Stimulated activated naive CD8-positive, alpha-beta T cell treated with anti-CD3 and anti-CD28 coated beads, Interleukin-15, Interleukin-2, amounts not matched to agents 100 ng/mL and 50 ng/mL, for 24 hours (primary cell): ENCODE results near the gene RNF25.

ENCODE experiments used
- H3K27ac Mint-ChIP-seq: one replicate; pipeline ENCODE4 v1.8.0; 2021; ENCODE audit warnings: mild to moderate bottlenecking, mixed read lengths
- H3K27me3 Mint-ChIP-seq: one replicate; pipeline ENCODE4 v1.8.0; 2021; ENCODE audit warnings: mixed read lengths
- H3K36me3 Mint-ChIP-seq: one replicate; pipeline ENCODE4 v1.8.0; 2021; ENCODE audit warnings: low read depth, mixed read lengths
- H3K4me1 Mint-ChIP-seq: one replicate; pipeline ENCODE4 v1.8.0; 2021; ENCODE audit warnings: low read depth, mixed read lengths
- H3K4me3 Mint-ChIP-seq: one replicate; pipeline ENCODE4 v1.8.0; 2021; ENCODE audit warnings: mild to moderate bottlenecking, mixed read lengths
- H3K9me3 Mint-ChIP-seq: one replicate; pipeline ENCODE4 v1.8.0; 2021; ENCODE audit warnings: mixed read lengths

RNF25 gene

GRCh38 chr2:218622606-218623365, 49.0 kb downstream of the RNF25 start:
- H3K27me3 Mint-ChIP-seq: no peaks in the 10 kb centered on the region
- no peaks in the 10 kb centered on the region for H3K36me3 Mint-ChIP-seq
- no peak overlapping the region for H3K4me3 Mint-ChIP-seq
- no peaks in the 10 kb centered on the region for H3K4me1 Mint-ChIP-seq
- no peak overlapping the region for H3K27ac Mint-ChIP-seq
- H3K9me3 Mint-ChIP-seq: no peaks in the 10 kb centered on the region

- H3K9me3 Mint-ChIP-seq: no peaks in the 10 kb centered on the region
- H3K4me1 Mint-ChIP-seq: no peaks in the 10 kb centered on the region
- H3K27ac Mint-ChIP-seq: no peak overlapping the region
- no peaks in the 10 kb centered on the region for H3K36me3 Mint-ChIP-seq
- H3K4me3 Mint-ChIP-seq: no peak overlapping the region
- no peaks in the 10 kb centered on the region for H3K27me3 Mint-ChIP-seq
Observed at GRCh38 chr2:218621007-218621406, 50.8 kb downstream of the RNF25 start.

- Mint-ChIP-seq H3K27me3 (no peaks in the 10 kb centered on the region), H3K9me3 (no peaks in the 10 kb centered on the region), H3K4me1 (no peaks in the 10 kb centered on the region), H3K4me3 (no peak overlapping the region), H3K36me3 (no peaks in the 10 kb centered on the region), H3K27ac (no peak overlapping the region)
Observed at GRCh38 chr2:218618102-218618860, 53.5 kb downstream of the RNF25 start.

- no peak overlapping the region for H3K4me3 Mint-ChIP-seq
- H3K27me3 Mint-ChIP-seq: no peaks in the 10 kb centered on the region
- H3K36me3 Mint-ChIP-seq: no peaks in the 10 kb centered on the region
- no peaks in the 10 kb centered on the region for H3K4me1 Mint-ChIP-seq
- H3K9me3 Mint-ChIP-seq: no peaks in the 10 kb centered on the region
- H3K27ac Mint-ChIP-seq: no peak overlapping the region
Observed at GRCh38 chr2:218615868-218616315, 55.9 kb downstream of the RNF25 start.
